Measurements from ENCODE around the gene CRB3.

CRB3 gene

DNA sequence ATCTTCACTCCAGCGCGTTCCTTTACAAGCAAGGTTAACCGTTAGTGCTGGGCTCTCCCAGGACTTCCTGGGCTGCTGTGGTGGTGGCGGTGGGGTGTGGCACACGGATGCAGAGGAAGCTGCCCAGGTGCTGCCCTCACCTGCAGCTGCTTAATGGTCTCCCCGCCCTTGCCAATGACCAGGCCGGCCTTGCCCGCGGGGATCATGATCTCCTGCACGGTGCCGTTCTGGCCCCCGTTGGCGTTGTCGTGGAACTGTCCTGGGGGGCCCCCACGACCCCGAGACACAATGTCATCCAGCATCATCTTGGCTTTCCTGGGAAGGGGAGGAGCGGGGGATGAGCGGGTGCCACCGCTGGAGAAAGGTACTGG lies 45.5 kb upstream of the CRB3 start:
- H3K4me3 ChIP-seq (ENCODE audit: low read depth, low read length), result no peak overlapping the region
- TF ChIP-seq, protein P1, sequence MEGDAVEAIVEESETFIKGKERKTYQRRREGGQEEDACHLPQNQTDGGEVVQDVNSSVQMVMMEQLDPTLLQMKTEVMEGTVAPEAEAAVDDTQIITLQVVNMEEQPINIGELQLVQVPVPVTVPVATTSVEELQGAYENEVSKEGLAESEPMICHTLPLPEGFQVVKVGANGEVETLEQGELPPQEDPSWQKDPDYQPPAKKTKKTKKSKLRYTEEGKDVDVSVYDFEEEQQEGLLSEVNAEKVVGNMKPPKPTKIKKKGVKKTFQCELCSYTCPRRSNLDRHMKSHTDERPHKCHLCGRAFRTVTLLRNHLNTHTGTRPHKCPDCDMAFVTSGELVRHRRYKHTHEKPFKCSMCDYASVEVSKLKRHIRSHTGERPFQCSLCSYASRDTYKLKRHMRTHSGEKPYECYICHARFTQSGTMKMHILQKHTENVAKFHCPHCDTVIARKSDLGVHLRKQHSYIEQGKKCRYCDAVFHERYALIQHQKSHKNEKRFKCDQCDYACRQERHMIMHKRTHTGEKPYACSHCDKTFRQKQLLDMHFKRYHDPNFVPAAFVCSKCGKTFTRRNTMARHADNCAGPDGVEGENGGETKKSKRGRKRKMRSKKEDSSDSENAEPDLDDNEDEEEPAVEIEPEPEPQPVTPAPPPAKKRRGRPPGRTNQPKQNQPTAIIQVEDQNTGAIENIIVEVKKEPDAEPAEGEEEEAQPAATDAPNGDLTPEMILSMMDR (IDR thresholded peaks at IDR 0.05; ENCODE audit: control insufficient read depth, extremely low read depth, insufficient read depth), result no peak
- no peak for DNase-seq (ENCODE audit: low read depth)

- DNase-seq (ENCODE audit: low read depth), result no peak
- TF ChIP-seq, protein P1 (IDR thresholded peaks at IDR 0.05; ENCODE audit: control insufficient read depth, extremely low read depth, insufficient read depth), result no peak
- no peak overlapping the region for H3K4me3 ChIP-seq (ENCODE audit: low read depth, low read length)
These were observed 42.7 kb upstream of the CRB3 start for GRCh38 chr19:6421075-6422014.

- no peak for DNase-seq (ENCODE audit: low read depth)
- TF ChIP-seq, protein P1 (IDR thresholded peaks at IDR 0.05; ENCODE audit: control insufficient read depth, extremely low read depth, insufficient read depth), result no peak
- H3K4me3 ChIP-seq (ENCODE audit: low read depth, low read length), result peak overlapping the region; percentile 99
These were observed 40.4 kb upstream of the CRB3 start for GRCh38 chr19:6423499-6424194.

DNA sequence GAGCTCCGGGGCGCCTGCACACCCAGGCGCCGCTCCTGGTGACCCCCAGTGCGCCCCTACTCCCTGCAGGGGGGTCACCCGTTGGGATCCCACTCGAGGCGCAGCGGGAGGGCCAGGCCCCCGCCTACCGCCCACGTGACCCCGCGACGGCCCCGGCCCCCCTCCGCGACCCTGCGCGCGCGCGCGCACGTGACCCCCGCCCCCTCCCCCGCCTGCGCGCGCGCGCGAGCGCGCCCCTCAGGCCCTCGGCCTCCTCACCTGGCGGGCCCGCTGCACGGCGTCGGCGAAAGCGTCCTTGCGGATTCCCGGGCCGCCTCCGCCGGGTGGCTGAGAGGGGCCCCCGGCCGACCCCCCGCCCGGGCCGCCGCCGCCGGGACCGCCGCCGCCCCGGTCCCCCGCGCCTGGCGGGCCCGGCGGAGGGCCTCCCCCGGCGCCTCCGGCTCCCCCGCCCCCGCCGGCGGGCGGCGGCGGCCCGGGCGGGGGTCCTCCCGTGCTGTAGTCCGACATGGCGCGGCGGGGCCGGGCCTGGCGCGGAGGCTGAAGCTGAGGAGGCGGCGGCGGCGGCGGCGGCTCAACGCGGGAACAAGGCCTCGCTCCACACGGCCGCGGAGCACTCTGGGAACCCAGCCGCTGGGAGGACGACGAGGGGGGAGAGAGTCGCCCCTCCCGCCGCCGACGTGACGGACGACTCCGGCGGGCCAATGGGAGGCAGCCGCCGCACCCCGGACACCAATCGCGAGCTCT lies 39.7 kb upstream of the CRB3 start, which contains the start of gene KHSRP:
TSS of gene KHSRP (minus strand) at position 617 of the 744 bp plus-strand sequence. CDS start at position 507, 110 bp downstream.
- TF ChIP-seq, protein P1 (IDR thresholded peaks at IDR 0.05; ENCODE audit: control insufficient read depth, extremely low read depth, insufficient read depth), result no peak
- H3K4me3 ChIP-seq (ENCODE audit: low read depth, low read length), result peak within 1 kb of the TSS; percentile 99
- no peak for DNase-seq (ENCODE audit: low read depth)

- TF ChIP-seq, protein P1 (IDR thresholded peaks at IDR 0.05; ENCODE audit: control insufficient read depth, extremely low read depth, insufficient read depth), result no peak
- H3K4me3 ChIP-seq (ENCODE audit: low read depth, low read length), result peak overlapping the region; percentile 14; the same call in 1 of the 2 replicates
These were observed 38.9 kb upstream of the CRB3 start for GRCh38 chr19:6424939-6425731.

More at GRCh38 chr19:6424939-6425731, 38.9 kb upstream of the CRB3 start:
- DNase-seq (ENCODE audit: low read depth), result peak; percentile 100
